Mesenchymal stem cell (in vitro differentiated cells and primary cell): Measurements from ENCODE around the gene DSCAM.

ENCODE experiments used
- DNase-seq: peaks from one replicate; pipeline ENCODE4 v3.0.0-alpha.2; 2013
- H2AFZ ChIP-seq: one replicate; pipeline ENCODE4 v1.6.1; 2013; ENCODE audit warnings: low read depth, mild to moderate bottlenecking, control low read depth, inconsistent platforms, low read length, moderate library complexity
- H2AK5ac ChIP-seq: 2 replicates; pipeline ENCODE4 v1.6.1; 2013; ENCODE audit warnings: low read length, moderate library complexity, mild to moderate bottlenecking, inconsistent platforms; ENCODE audit not compliant: severe bottlenecking
- H2BK120ac ChIP-seq: one replicate; pipeline ENCODE4 v1.6.1; 2013; ENCODE audit warnings: low read depth, mild to moderate bottlenecking, inconsistent platforms, low read length, moderate library complexity
- H2BK12ac ChIP-seq, 2 experiments: one replicate each; pipeline ENCODE4 v1.6.1; 2013; ENCODE audit warnings: inconsistent platforms in 2 of 2, low read length in 2 of 2, mild to moderate bottlenecking in 2 of 2, moderate library complexity in 2 of 2, control low read depth in 1 of 2
- H2BK15ac ChIP-seq: one replicate; pipeline ENCODE4 v1.6.1; 2013; ENCODE audit warnings: mild to moderate bottlenecking, low read depth, inconsistent platforms; ENCODE audit not compliant: poor library complexity, severe bottlenecking
- H2BK5ac ChIP-seq: 2 replicates; pipeline ENCODE4 v1.6.1; 2013; ENCODE audit warnings: low read depth, mild to moderate bottlenecking, low read length, control low read depth, inconsistent platforms; ENCODE audit not compliant: poor library complexity, severe bottlenecking
- H3K14ac ChIP-seq, 2 experiments: one replicate each; pipeline ENCODE4 v1.6.1; 2013; ENCODE audit warnings: inconsistent platforms in 2 of 2, low read length in 2 of 2, control low read depth in 1 of 2, mild to moderate bottlenecking in 1 of 2, moderate library complexity in 1 of 2
- H3K18ac ChIP-seq, 2 experiments: one replicate each; pipeline ENCODE4 v1.6.1; 2013; ENCODE audit warnings: inconsistent platforms in 2 of 2, low read length in 2 of 2, control low read depth in 1 of 2, low read depth in 1 of 2, mild to moderate bottlenecking in 1 of 2
- H3K23ac ChIP-seq, 2 experiments: one replicate each; pipeline ENCODE4 v1.6.1; 2013; ENCODE audit warnings: inconsistent platforms in 2 of 2, low read length in 2 of 2, mild to moderate bottlenecking in 2 of 2, moderate library complexity in 2 of 2, control low read depth in 1 of 2
- H3K27ac ChIP-seq: 2 replicates; pipeline ENCODE4 v1.5.1; 2013; ENCODE audit warnings: mild to moderate bottlenecking, moderate library complexity, low read length, control low read depth, inconsistent platforms; ENCODE audit not compliant: poor library complexity, severe bottlenecking
- H3K27me3 ChIP-seq, 2 experiments: 2 replicates each; pipeline versions ENCODE4 v1.6.1 to v1.7.0; 2013; ENCODE audit warnings: low read length in 2 of 2, mild to moderate bottlenecking in 2 of 2, moderate library complexity in 2 of 2, control low read depth in 1 of 2, inconsistent platforms in 1 of 2; ENCODE audit not compliant: control insufficient read depth in 1 of 2, insufficient read depth in 1 of 2
- H3K36me3 ChIP-seq, 2 experiments: 2 replicates each; pipeline versions ENCODE4 v1.6.1 to v1.7.0; 2013; ENCODE audit warnings: low read length in 2 of 2, control low read depth in 1 of 2, inconsistent platforms in 1 of 2, low read depth in 1 of 2, mild to moderate bottlenecking in 1 of 2; ENCODE audit not compliant: insufficient read depth in 2 of 2, control insufficient read depth in 1 of 2
- H3K4ac ChIP-seq, 2 experiments: one replicate each; pipeline ENCODE4 v1.6.1; 2013; ENCODE audit warnings: inconsistent platforms in 2 of 2, low read length in 2 of 2, mild to moderate bottlenecking in 2 of 2, moderate library complexity in 2 of 2, control low read depth in 1 of 2, low read depth in 1 of 2
- H3K4me1 ChIP-seq: 2 replicates; pipeline ENCODE4 v1.6.1; 2013; ENCODE audit warnings: low read depth, low read length, control low read depth; ENCODE audit not compliant: control insufficient read depth, insufficient read depth
- H3K4me2 ChIP-seq: 2 replicates; pipeline ENCODE4 v1.6.1; 2013; ENCODE audit warnings: low read length, mild to moderate bottlenecking, inconsistent platforms; ENCODE audit not compliant: poor library complexity, severe bottlenecking
- H3K4me3 ChIP-seq, 2 experiments: 2 replicates each; pipeline versions ENCODE4 v1.5.1 to v1.7.0; 2013; ENCODE audit warnings: low read length in 2 of 2, mild to moderate bottlenecking in 2 of 2, control low read depth in 1 of 2, low read depth in 1 of 2; ENCODE audit not compliant: insufficient read depth in 1 of 2
- H3K79me1 ChIP-seq: replicated peaks from 2 replicates; pipeline ENCODE4 v1.6.1; 2013; ENCODE audit warnings: mild to moderate bottlenecking, control low read depth, low read length, inconsistent platforms; ENCODE audit not compliant: poor library complexity, severe bottlenecking
- H3K9ac ChIP-seq: 2 replicates; pipeline ENCODE4 v1.7.0; 2013; ENCODE audit warnings: mild to moderate bottlenecking, low read length, moderate library complexity
- H3K9me3 ChIP-seq: 2 replicates; pipeline ENCODE4 v1.7.0; 2013; ENCODE audit warnings: mild to moderate bottlenecking, low read length; ENCODE audit not compliant: control insufficient read depth
- H4K8ac ChIP-seq: one replicate; pipeline ENCODE4 v1.6.1; 2013; ENCODE audit warnings: inconsistent platforms, mild to moderate bottlenecking, low read length, moderate library complexity
- H4K91ac ChIP-seq: one replicate; pipeline ENCODE4 v1.6.1; 2013; ENCODE audit warnings: mild to moderate bottlenecking, low read length, inconsistent platforms
- WGBS: methylation state at CpG from one replicate; pipeline ENCODE4 v1.1.7; 2013; ENCODE audit warnings: mixed read lengths; 5-methylcytosine and 5-hydroxymethylcytosine counted together

The DSCAM gene

DNA sequence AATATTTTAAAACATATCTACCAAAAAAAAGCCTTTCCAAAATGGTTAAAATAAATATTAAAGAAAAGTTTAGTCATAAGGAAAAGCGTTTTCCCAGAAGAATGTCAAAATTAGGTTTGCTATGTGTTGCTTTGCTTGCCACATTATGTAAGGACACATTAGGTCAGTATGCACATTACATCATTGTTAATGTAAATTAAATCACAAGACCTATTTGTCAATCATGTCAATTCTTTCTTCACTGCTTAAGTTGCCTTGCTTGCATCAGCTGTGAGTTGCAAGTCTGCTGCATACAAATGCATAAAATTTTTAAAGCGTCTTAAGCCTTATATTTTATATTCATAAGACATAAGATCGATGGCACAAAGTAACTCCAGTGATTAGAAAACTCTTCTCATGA lies 530.9 kb downstream of the DSCAM start:
- H3K23ac ChIP-seq, result no peak overlapping the region
- H2AK5ac ChIP-seq, result no peak overlapping the region
- no peaks in the 10 kb centered on the region for H3K36me3 ChIP-seq
- no peak overlapping the region for H2BK120ac ChIP-seq
- H3K9me3 ChIP-seq, result no peaks in the 10 kb centered on the region
- no peak overlapping the region for H3K14ac ChIP-seq
- 47% methylated on average over 2 of the region's 3 CpGs for WGBS
- no peak overlapping the region for H2AFZ ChIP-seq
- H4K91ac ChIP-seq, result no peak overlapping the region
- H3K18ac ChIP-seq, result no peak overlapping the region
- DNase-seq, result no peak
- no peak overlapping the region for H3K4me2 ChIP-seq
- no peaks in the 10 kb centered on the region for H3K4me1 ChIP-seq
- no peak overlapping the region for H3K27ac ChIP-seq
- no peak overlapping the region for H2BK12ac ChIP-seq
- H2BK15ac ChIP-seq, result no peak overlapping the region
- H3K9ac ChIP-seq, result no peak overlapping the region
- H3K4me3 ChIP-seq, result no peak overlapping the region
- no peak overlapping the region for H2BK5ac ChIP-seq
- H3K4ac ChIP-seq, result no peak overlapping the region
- no peak overlapping the region for H4K8ac ChIP-seq
- no peaks in the 10 kb centered on the region for H3K79me1 ChIP-seq
- H3K27me3 ChIP-seq, result no peaks in the 10 kb centered on the region

DNA sequence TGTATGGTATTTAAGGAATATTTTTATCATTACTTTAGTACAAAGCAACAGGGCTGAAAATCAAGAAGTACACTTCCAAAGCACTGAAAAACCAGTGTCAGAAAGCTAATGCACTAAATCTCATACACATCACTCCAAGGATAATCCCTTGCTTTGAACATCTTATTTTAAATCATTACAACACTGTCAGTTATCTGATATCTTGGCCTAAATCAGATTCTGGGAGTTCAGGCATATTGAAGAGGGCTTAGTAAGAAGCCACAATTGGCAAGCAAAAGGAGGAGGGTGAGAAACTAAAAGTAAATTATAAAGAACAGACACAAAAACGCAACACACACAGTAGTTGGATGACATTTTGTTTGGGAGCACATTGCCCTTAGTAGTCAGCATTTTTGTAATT lies 531.3 kb downstream of the DSCAM start:
- H3K27me3 ChIP-seq, result no peaks in the 10 kb centered on the region
- H3K4me2 ChIP-seq, result no peak overlapping the region
- H3K9ac ChIP-seq, result no peak overlapping the region
- H4K91ac ChIP-seq, result no peak overlapping the region
- H3K9me3 ChIP-seq, result no peaks in the 10 kb centered on the region
- H2BK15ac ChIP-seq, result no peak overlapping the region
- H2BK5ac ChIP-seq, result no peak overlapping the region
- no peaks in the 10 kb centered on the region for H3K4me1 ChIP-seq
- H2AFZ ChIP-seq, result no peak overlapping the region
- no peaks in the 10 kb centered on the region for H3K79me1 ChIP-seq
- H3K18ac ChIP-seq, result no peak overlapping the region
- no peak overlapping the region for H2BK12ac ChIP-seq
- WGBS, result no CpG with 5 or more reads among the region's 1 CpG
- no peak overlapping the region for H4K8ac ChIP-seq
- no peak for DNase-seq
- H2BK120ac ChIP-seq, result no peak overlapping the region
- H3K23ac ChIP-seq, result no peak overlapping the region
- H3K14ac ChIP-seq, result no peak overlapping the region
- H3K4me3 ChIP-seq, result no peak overlapping the region
- H3K27ac ChIP-seq, result no peak overlapping the region
- no peaks in the 10 kb centered on the region for H3K36me3 ChIP-seq
- no peak overlapping the region for H2AK5ac ChIP-seq
- H3K4ac ChIP-seq, result no peak overlapping the region

DNA sequence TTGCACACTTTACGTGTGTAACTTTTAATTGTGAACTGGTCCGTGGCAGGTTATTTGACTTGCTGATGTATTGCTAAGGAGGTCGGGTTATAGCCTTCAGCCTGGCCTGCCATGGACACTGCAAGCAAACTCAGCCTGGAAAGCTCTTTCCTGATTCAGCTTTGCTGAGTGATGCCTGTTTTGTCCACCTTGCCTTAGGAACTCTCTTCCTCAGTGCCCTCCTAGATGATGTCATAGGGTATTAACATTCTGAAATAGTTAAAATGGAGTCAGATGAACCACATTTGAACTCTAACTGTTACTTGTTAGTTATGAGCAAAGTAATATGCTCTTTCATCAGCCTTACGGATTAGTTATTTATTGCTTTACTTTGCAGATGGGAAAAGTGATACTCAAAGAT lies 533.7 kb downstream of the DSCAM start:
- no peak overlapping the region for H2BK12ac ChIP-seq
- no peak overlapping the region for H4K8ac ChIP-seq
- no peak overlapping the region for H2BK15ac ChIP-seq
- no peak overlapping the region for H2BK120ac ChIP-seq
- no peak overlapping the region for H3K18ac ChIP-seq
- H3K4me1 ChIP-seq, result no peaks in the 10 kb centered on the region
- no peak overlapping the region for H2AK5ac ChIP-seq
- no peak overlapping the region for H3K4me3 ChIP-seq
- no peak for DNase-seq
- H3K14ac ChIP-seq, result no peak overlapping the region
- no peak overlapping the region for H4K91ac ChIP-seq
- no peak overlapping the region for H3K4me2 ChIP-seq
- peaks cover 6% of the 10 kb centered on the region for H3K9me3 ChIP-seq
- no peak overlapping the region for H3K23ac ChIP-seq
- H3K9ac ChIP-seq, result no peak overlapping the region
- no peak overlapping the region for H3K4ac ChIP-seq
- WGBS, result 89% methylated on average over 4 of the region's 4 CpGs
- H3K79me1 ChIP-seq, result no peaks in the 10 kb centered on the region
- no peaks in the 10 kb centered on the region for H3K27me3 ChIP-seq
- H2AFZ ChIP-seq, result no peak overlapping the region
- H2BK5ac ChIP-seq, result no peak overlapping the region
- no peaks in the 10 kb centered on the region for H3K36me3 ChIP-seq
- no peak overlapping the region for H3K27ac ChIP-seq

DNA sequence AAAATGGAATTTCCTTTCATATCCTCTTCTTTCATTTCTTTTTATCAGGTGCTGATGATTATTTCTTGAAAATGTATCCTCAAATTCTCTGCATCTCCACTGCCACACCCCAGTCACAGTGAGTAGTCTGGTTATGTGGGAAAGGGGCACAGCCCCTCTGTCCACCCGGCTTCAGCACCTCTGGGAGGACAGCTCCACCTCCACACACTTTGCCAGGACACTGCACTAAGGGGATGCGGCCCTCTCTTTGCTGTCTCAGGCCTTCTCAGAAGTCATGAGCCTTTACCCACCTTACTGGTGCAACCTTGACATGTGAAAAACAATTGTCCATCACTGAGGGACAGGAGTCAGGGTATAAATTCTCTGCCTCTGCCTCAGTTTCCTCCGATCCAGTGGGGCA lies 546.7 kb downstream of the DSCAM start:
- no peak overlapping the region for H2BK5ac ChIP-seq
- no peak overlapping the region for H3K4me2 ChIP-seq
- no peak overlapping the region for H4K8ac ChIP-seq
- no peaks in the 10 kb centered on the region for H3K36me3 ChIP-seq
- no peak overlapping the region for H2BK15ac ChIP-seq
- H3K4me1 ChIP-seq, result no peaks in the 10 kb centered on the region
- no peak overlapping the region for H2AFZ ChIP-seq
- H3K4ac ChIP-seq, result no peak overlapping the region
- H3K14ac ChIP-seq, result no peak overlapping the region
- no peak for DNase-seq
- H3K18ac ChIP-seq, result no peak overlapping the region
- no peak overlapping the region for H2AK5ac ChIP-seq
- WGBS, result 38% methylated on average over 3 of the region's 3 CpGs
- H4K91ac ChIP-seq, result no peak overlapping the region
- no peaks in the 10 kb centered on the region for H3K79me1 ChIP-seq
- H3K27me3 ChIP-seq, result no peaks in the 10 kb centered on the region
- H3K4me3 ChIP-seq, result no peak overlapping the region
- H3K9ac ChIP-seq, result no peak overlapping the region
- no peak overlapping the region for H3K27ac ChIP-seq
- no peak overlapping the region for H2BK120ac ChIP-seq
- H3K23ac ChIP-seq, result no peak overlapping the region
- peaks cover 34% of the 10 kb centered on the region for H3K9me3 ChIP-seq
- no peak overlapping the region for H2BK12ac ChIP-seq
